Breast epithelium (tissue), 3 donors: ENCODE data around the gene FAM222A.

ENCODE experiments used
- POLR2A ChIP-seq: fragments of 450-650 bp; IDR thresholded peaks from one replicate; pipeline ENCODE4 v1.6.1; 2016; ENCODE audit warnings: antibody characterized with exemption, mild to moderate bottlenecking, moderate library complexity
- POLR2AphosphoS5 ChIP-seq, 3 donors: sonication (generic); formaldehyde crosslinking; IDR thresholded peaks; one replicate each; pipeline ENCODE4 v1.6.1; 2017; ENCODE audit warnings: antibody characterized with exemption in 3 of 3
- TF ChIP-seq, protein P1 (sequence below), 3 donors: fragments of 450-650 bp; IDR thresholded peaks; one replicate each; pipeline ENCODE4 v1.5.1; 2016 to 2017; ENCODE audit warnings: antibody characterized with exemption in 3 of 3, mild to moderate bottlenecking in 3 of 3, moderate library complexity in 3 of 3

DNA sequence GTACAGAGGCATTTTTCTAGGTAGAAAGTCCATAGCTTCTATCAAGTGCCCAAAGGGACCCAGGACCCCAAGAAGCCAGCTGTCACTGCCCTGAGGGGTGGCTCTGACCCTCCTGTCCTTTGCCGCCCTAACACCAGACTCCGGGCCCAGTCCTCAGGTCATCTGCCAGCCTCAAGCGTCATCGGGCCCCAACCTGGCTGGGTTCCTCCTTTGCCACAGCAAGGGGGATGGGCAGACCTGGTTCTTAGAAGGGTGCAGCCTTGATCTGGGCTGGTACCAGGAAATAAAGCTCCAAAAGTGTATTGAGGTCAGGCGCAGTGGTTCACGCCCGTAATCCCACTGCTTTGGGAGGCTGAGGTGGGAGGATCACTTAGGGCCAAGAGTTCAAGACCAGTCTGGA lies 27.1 kb upstream of the FAM222A start:
- TF ChIP-seq, protein P1, sequence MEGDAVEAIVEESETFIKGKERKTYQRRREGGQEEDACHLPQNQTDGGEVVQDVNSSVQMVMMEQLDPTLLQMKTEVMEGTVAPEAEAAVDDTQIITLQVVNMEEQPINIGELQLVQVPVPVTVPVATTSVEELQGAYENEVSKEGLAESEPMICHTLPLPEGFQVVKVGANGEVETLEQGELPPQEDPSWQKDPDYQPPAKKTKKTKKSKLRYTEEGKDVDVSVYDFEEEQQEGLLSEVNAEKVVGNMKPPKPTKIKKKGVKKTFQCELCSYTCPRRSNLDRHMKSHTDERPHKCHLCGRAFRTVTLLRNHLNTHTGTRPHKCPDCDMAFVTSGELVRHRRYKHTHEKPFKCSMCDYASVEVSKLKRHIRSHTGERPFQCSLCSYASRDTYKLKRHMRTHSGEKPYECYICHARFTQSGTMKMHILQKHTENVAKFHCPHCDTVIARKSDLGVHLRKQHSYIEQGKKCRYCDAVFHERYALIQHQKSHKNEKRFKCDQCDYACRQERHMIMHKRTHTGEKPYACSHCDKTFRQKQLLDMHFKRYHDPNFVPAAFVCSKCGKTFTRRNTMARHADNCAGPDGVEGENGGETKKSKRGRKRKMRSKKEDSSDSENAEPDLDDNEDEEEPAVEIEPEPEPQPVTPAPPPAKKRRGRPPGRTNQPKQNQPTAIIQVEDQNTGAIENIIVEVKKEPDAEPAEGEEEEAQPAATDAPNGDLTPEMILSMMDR (IDR thresholded peaks at IDR 0.05): no peak
- TF ChIP-seq POLR2AphosphoS5 (IDR thresholded peaks at IDR 0.05) (no peak), POLR2A (no peak)
